Endothelial cell of umbilical vein (primary cell): Measurements from ENCODE around the gene MCM5. TPM values are rescaled to one million over a fixed set of nuclear protein-coding genes. Genes with fewer than 3 reads are reported as not detected.

Experiments
- BruUV-seq: library from RNA; stranded (reverse); fragments of 400-500 nt; replicated peaks from 2 replicates; lab custom pipeline; 2021; lab: Mats Ljungman, UMichigan
- CTCF ChIA-PET: fragments of 300-600, 350-600 bp; sonication (Branson Sonifier 250); formaldehyde crosslinking; loops from one replicate; lab custom pipeline; 2021; ENCODE audit warnings: antibody characterized with exemption, inconsistent platforms; lab: Charles Lee
- POLR2A ChIA-PET: fragments of 300-600, 350-600 bp; sonication (Branson Sonifier 250); formaldehyde crosslinking; loops from one replicate; lab custom pipeline; 2021; ENCODE audit warnings: antibody characterized with exemption, inconsistent platforms; lab: Charles Lee
- DNase-seq: peaks from one replicate; pipeline ENCODE4 v3.0.0-alpha.2; 2011; ENCODE audit warnings: low read depth, low spot score
- FAIRE-seq: peaks from 2 replicates; lab custom pipeline; 2011; peaks lifted over from hg19 to GRCh38; lab: Jason Lieb, UNC
- H2AFZ ChIP-seq: 2 replicates; pipeline ENCODE4 v1.6.0; 2012; ENCODE audit warnings: low read depth, low read length, control low read depth, inconsistent platforms
- H3K27ac ChIP-seq: 2 replicates; pipeline ENCODE4 v1.5.1; 2011; ENCODE audit warnings: low read depth, mild to moderate bottlenecking, control low read depth, low read length, moderate library complexity; ENCODE audit not compliant: insufficient read depth
- H3K27me3 ChIP-seq, 2 experiments: 2 replicates each; pipeline versions ENCODE4 v1.6.0 to v1.6.1; 2011; ENCODE audit warnings: low read length in 2 of 2, mixed read lengths in 1 of 2; ENCODE audit not compliant: control insufficient read depth in 2 of 2, insufficient read depth in 2 of 2
- H3K36me3 ChIP-seq, 2 experiments: 2 replicates in 1 of 2; 3 replicates in 1 of 2; pipeline ENCODE4 v1.5.1; 2011; ENCODE audit warnings: low read length in 2 of 2, mild to moderate bottlenecking in 1 of 2, moderate library complexity in 1 of 2; ENCODE audit not compliant: control insufficient read depth in 2 of 2, insufficient read depth in 2 of 2; ENCODE audit errors: extremely low read depth in 1 of 2
- H3K4me1 ChIP-seq: 3 replicates; pipeline ENCODE4 v1.5.1; 2011; ENCODE audit warnings: mild to moderate bottlenecking, low read length; ENCODE audit not compliant: control insufficient read depth, insufficient read depth; ENCODE audit errors: extremely low read depth
- H3K4me2 ChIP-seq: 2 replicates; pipeline ENCODE4 v1.6.1; 2011; ENCODE audit warnings: low read length, control low read depth, mixed read lengths; ENCODE audit not compliant: insufficient read depth
- H3K4me3 ChIP-seq, 3 experiments: fragments of 200-600 bp in 1 of 3; sonication (generic), shearing (Covaris generic) in 1 of 3; replicated peaks in 1 of 3; 2 replicates each; pipeline ENCODE4 v1.5.1; 2011 to 2016; ENCODE audit warnings: control low read depth in 3 of 3, low read length in 3 of 3, mild to moderate bottlenecking in 2 of 3, inconsistent platforms in 1 of 3, low read depth in 1 of 3, moderate library complexity in 1 of 3; ENCODE audit not compliant: insufficient read depth in 1 of 3
- H3K79me2 ChIP-seq: 2 replicates; pipeline ENCODE4 v1.6.0; 2012; ENCODE audit warnings: low read length, inconsistent platforms; ENCODE audit not compliant: control insufficient read depth, insufficient read depth
- H3K9ac ChIP-seq: replicated peaks from 2 replicates; pipeline ENCODE3; 2011; ENCODE audit warnings: low read length, control low read depth; ENCODE audit not compliant: insufficient read depth; ENCODE audit errors: extremely low read depth
- H3K9me1 ChIP-seq: replicated peaks from 3 replicates; pipeline ENCODE4 v1.6.0; 2011; ENCODE audit warnings: mild to moderate bottlenecking, low read length; ENCODE audit not compliant: control insufficient read depth, insufficient read depth; ENCODE audit errors: extremely low read depth
- H3K9me3 ChIP-seq: replicated peaks from 2 replicates; pipeline ENCODE4 v1.5.1; 2012; ENCODE audit warnings: low read length, inconsistent platforms; ENCODE audit not compliant: control insufficient read depth, insufficient read depth
- H4K20me1 ChIP-seq: replicated peaks from 2 replicates; pipeline ENCODE3; 2011; ENCODE audit warnings: mild to moderate bottlenecking, low read length; ENCODE audit not compliant: control insufficient read depth, insufficient read depth; ENCODE audit errors: extremely low read depth
- EZH2 ChIP-seq: IDR thresholded peaks from 2 replicates; pipeline ENCODE4 v1.6.1; 2012; ENCODE audit warnings: borderline replicate concordance, low read depth, mild to moderate bottlenecking, moderate library complexity, low read length, inconsistent platforms; ENCODE audit not compliant: severe bottlenecking
- FOS ChIP-seq: IDR thresholded peaks from 2 replicates; pipeline ENCODE4 v1.6.1; 2011; ENCODE audit warnings: mild to moderate bottlenecking, low read length, moderate library complexity, borderline replicate concordance; ENCODE audit not compliant: insufficient read depth
- GATA2 ChIP-seq: IDR thresholded peaks from 2 replicates; pipeline ENCODE4 v1.7.0; 2011; ENCODE audit warnings: low read depth, mild to moderate bottlenecking, moderate library complexity, mixed read lengths, low read length; ENCODE audit not compliant: insufficient read length, insufficient read depth
- JUN ChIP-seq: IDR thresholded peaks from 2 replicates; pipeline ENCODE4 v1.6.1; 2011; ENCODE audit warnings: borderline replicate concordance, low read depth; ENCODE audit not compliant: insufficient read length, insufficient read depth
- MYC ChIP-seq: IDR thresholded peaks from one replicate; pipeline ENCODE4 v1.6.1; 2011; ENCODE audit warnings: mild to moderate bottlenecking, low read depth, low read length
- POLR2A ChIP-seq: IDR thresholded peaks from 2 replicates; pipeline ENCODE4 v1.6.1; 2012; ENCODE audit warnings: low read depth, mild to moderate bottlenecking, control low read depth, low read length
- POLR2AphosphoS5 ChIP-seq: IDR thresholded peaks from 2 replicates; pipeline ENCODE4 v1.6.1; 2012; ENCODE audit warnings: low read depth, mild to moderate bottlenecking, control low read depth, low read length, moderate library complexity; ENCODE audit not compliant: insufficient read depth
- dilution Hi-C: fragments of 300-500 bp; cut with MboI; formaldehyde crosslinking; loops from one replicate; pipeline ENCODE4 v1.15.0; 2019; ENCODE audit warnings: low sequenced_read_pairs; ENCODE audit not compliant: extremely low pct_ligation_motif_present
- intact Hi-C: fragments of 100-400 bp; cut with micrococcal nuclease; formaldehyde crosslinking; loops from one replicate; pipeline ENCODE4 v1.10.0; 2022
- polyA plus RNA-seq, 4 experiments: library from polyadenylated mRNA; depleted of rRNA in 3 of 4; stranded (reverse) in 3 of 4; unstranded in 1 of 4; fragments of >200 nt; gene quantifications; 2 replicates each; pipeline versions ENCODE4 v1.2.1 to v1.2.3, GENCODE V29; 2011 to 2012; ENCODE audit warnings: missing spikeins in 1 of 4
- total RNA-seq: library from RNA; stranded (reverse); gene quantifications from 2 replicates; pipeline ENCODE4 v1.2.3, GENCODE V29; 2021
- TF ChIP-seq, protein P1 (sequence below): IDR thresholded peaks from 2 replicates; pipeline ENCODE4 v1.6.1; 2011; ENCODE audit not compliant: insufficient read depth, insufficient read length
- TF ChIP-seq, protein P2 (sequence below), 2 donors: IDR thresholded peaks; 1 replicate in 1 of 2; 2 replicates in 1 of 2; pipeline ENCODE4 v1.5.1; 2011; ENCODE audit warnings: low read length in 2 of 2, mild to moderate bottlenecking in 2 of 2, moderate library complexity in 2 of 2, control low read depth in 1 of 2, inconsistent platforms in 1 of 2, low read depth in 1 of 2; ENCODE audit not compliant: insufficient read depth in 1 of 2; ENCODE audit errors: extremely low read depth in 1 of 2

MCM5 gene
- total and polyA plus RNA-seq, 2 donors (not counting 3 experiments of a cell fraction or from before 2014, with no cell fraction given) = 67.8 to 111 TPM

DNA sequence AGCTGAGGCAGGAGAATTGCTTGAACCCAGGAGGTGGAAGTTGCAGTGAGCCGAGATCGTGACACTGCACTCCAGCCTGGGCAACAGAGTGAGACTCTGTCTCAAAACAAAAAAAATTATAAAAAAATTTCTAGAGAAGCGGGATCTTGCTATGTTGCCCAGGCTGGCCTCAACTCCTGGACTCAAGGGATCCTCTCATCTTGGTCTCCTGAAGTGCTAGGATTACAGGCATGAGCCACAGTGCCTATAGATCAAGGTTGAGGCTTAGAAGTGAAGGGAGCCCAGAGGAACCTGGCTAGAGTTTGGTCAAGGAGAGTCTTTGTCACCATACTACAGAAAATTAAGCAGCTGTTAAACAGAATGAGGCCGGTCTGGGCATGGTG, 1.4 kb upstream of the MCM5 start:
- Histone ChIP-seq H4K20me1 (no peaks in the 10 kb centered on the region), H3K4me3 (no peak overlapping the region), H3K9ac (no peak overlapping the region), H3K27ac (no peak overlapping the region), H3K9me1 (no peaks in the 10 kb centered on the region), H3K36me3 (peaks cover 1 to 2% of the 10 kb centered on the region in 2 experiments), H3K9me3 (no peaks in the 10 kb centered on the region), H3K4me1 (peaks cover 17% of the 10 kb centered on the region), H3K79me2 (peaks cover 19% of the 10 kb centered on the region), H3K27me3 (no peaks in the 10 kb centered on the region), H2AFZ (no peak overlapping the region), H3K4me2 (no peak overlapping the region)
- TF ChIP-seq MYC (no peak), GATA2 (no peak), POLR2A (no peak), FOS (no peak), POLR2AphosphoS5 (no peak), EZH2 (no peak), JUN (no peak)
- TF ChIP-seq, protein P1, sequence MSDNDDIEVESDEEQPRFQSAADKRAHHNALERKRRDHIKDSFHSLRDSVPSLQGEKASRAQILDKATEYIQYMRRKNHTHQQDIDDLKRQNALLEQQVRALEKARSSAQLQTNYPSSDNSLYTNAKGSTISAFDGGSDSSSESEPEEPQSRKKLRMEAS = no peak
- TF ChIP-seq, protein P2, sequence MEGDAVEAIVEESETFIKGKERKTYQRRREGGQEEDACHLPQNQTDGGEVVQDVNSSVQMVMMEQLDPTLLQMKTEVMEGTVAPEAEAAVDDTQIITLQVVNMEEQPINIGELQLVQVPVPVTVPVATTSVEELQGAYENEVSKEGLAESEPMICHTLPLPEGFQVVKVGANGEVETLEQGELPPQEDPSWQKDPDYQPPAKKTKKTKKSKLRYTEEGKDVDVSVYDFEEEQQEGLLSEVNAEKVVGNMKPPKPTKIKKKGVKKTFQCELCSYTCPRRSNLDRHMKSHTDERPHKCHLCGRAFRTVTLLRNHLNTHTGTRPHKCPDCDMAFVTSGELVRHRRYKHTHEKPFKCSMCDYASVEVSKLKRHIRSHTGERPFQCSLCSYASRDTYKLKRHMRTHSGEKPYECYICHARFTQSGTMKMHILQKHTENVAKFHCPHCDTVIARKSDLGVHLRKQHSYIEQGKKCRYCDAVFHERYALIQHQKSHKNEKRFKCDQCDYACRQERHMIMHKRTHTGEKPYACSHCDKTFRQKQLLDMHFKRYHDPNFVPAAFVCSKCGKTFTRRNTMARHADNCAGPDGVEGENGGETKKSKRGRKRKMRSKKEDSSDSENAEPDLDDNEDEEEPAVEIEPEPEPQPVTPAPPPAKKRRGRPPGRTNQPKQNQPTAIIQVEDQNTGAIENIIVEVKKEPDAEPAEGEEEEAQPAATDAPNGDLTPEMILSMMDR (IDR thresholded peaks at IDR 0.05; ENCODE audit: extremely low read depth in 1 of 2, insufficient read depth in 1 of 2, low read depth in 1 of 2, low read length in 2 of 2) = no peak
- POLR2A ChIA-PET = no interaction called here
- intact Hi-C loops (no loop called here), dilution Hi-C loops (no loop called here)
- FAIRE-seq (no peak), DNase-seq (no peak)
- no TSS peak for BruUV-seq
- CTCF ChIA-PET = no interaction called here
